SKM-1 (cell line): ENCODE data around the gene IRF6.
A peak's percentile ranks its signal among the peaks of the same experiment; 100 is the strongest.

Experiments used
- DNase-seq: peaks from one replicate; lab custom pipeline; 2025; ENCODE audit not compliant: unreplicated experiment; lab: John Stamatoyannopoulos, UW

IRF6 gene

GRCh38 chr1:209805875-209806760 lies at the start of gene IRF6:
Gene IRF6 (minus strand): TSS chr1:209806142. CDS start chr1:209801413, 4,729 bp downstream.
- no peak for DNase-seq

GRCh38 chr1:209855623-209856022 lies 49.7 kb upstream of the IRF6 start:
- no peak for DNase-seq

- DNase-seq, result no peak
Observed at GRCh38 chr1:209855006-209855405, 49.1 kb upstream of the IRF6 start.

- no peak for DNase-seq
Observed at GRCh38 chr1:209854196-209854595, 48.3 kb upstream of the IRF6 start.

GRCh38 chr1:209853676-209854075 lies 47.7 kb upstream of the IRF6 start:
- DNase-seq, result no peak

GRCh38 chr1:209850342-209850979 lies 44.5 kb upstream of the IRF6 start:
- no peak for DNase-seq

- DNase-seq, result no peak
Observed at GRCh38 chr1:209849388-209849787, 43.4 kb upstream of the IRF6 start.

GRCh38 chr1:209845408-209845725 lies 39.4 kb upstream of the IRF6 start:
- no peak for DNase-seq

- DNase-seq, result no peak
Observed at GRCh38 chr1:209844695-209845407, 38.9 kb upstream of the IRF6 start.

GRCh38 chr1:209840611-209841010 lies 34.7 kb upstream of the IRF6 start:
- DNase-seq, result no peak

- DNase-seq, result no peak
Observed at GRCh38 chr1:209839875-209840546, 34.1 kb upstream of the IRF6 start.

- no peak for DNase-seq
Observed at GRCh38 chr1:209838537-209838936, 32.6 kb upstream of the IRF6 start.

GRCh38 chr1:209837671-209838070 lies 31.7 kb upstream of the IRF6 start:
- DNase-seq, result no peak

- DNase-seq, result no peak
Observed at GRCh38 chr1:209835782-209836298, 29.9 kb upstream of the IRF6 start.

GRCh38 chr1:209831615-209832014 lies 25.7 kb upstream of the IRF6 start:
- DNase-seq, result no peak

- no peak for DNase-seq
Observed at GRCh38 chr1:209830722-209831121, 24.8 kb upstream of the IRF6 start.

- no peak for DNase-seq
Observed at GRCh38 chr1:209829716-209830115, 23.8 kb upstream of the IRF6 start.

GRCh38 chr1:209827384-209828262 lies 21.7 kb upstream of the IRF6 start, which contains the start of gene UTP25:
Gene UTP25 (plus strand): TSS chr1:209827972. CDS start chr1:209828064, 92 bp downstream.
- DNase-seq, result peak; percentile 98

- DNase-seq, result no peak
Observed at GRCh38 chr1:209825591-209826434, 19.9 kb upstream of the IRF6 start.
